Bladder microvascular endothelial cell (primary cell): ENCODE results near the gene NLE1. TPM values are rescaled to one million over a fixed set of nuclear protein-coding genes. Genes with fewer than 3 reads are reported as not detected.

Experiments used
- total RNA-seq: library from RNA; depleted of rRNA; stranded (reverse); fragments of >200 nt; gene quantifications from 2 replicates; pipeline ENCODE4 v1.2.3, GENCODE V29; 2014

NLE1 gene
- total RNA-seq: 12.1 and 17.6 TPM in 2 replicates

GRCh38 chr17:35141681-35142466 is at the start of gene NLE1:
TSS of gene NLE1 (minus strand) at chr17:35142303. CDS start at chr17:35142275, 28 bp downstream.

GRCh38 chr17:35147375-35147905 is 5.3 kb upstream of the NLE1 start, which contains the start of gene UNC45B:
TSS of gene UNC45B (plus strand) at chr17:35147817. CDS start at chr17:35148264, 447 bp downstream.

GRCh38 chr17:35121315-35121714 is 20.8 kb downstream of the NLE1 start, which contains the start of gene FNDC8:
TSS of gene FNDC8 (plus strand) at chr17:35121615. CDS start at chr17:35121694, 79 bp downstream.

GRCh38 chr17:35119370-35120165 is 22.5 kb downstream of the NLE1 start, which contains the start of gene RAD51D:
TSS of gene RAD51D (minus strand) at chr17:35119860. CDS start at chr17:35119613, 247 bp downstream.

Other genes with a start within 250 kb of the NLE1 start
- gene CCT6B, start 180.8 kb downstream of the NLE1 start, total RNA-seq: 0.16 and 0.25 TPM in 2 replicates
- gene ZNF830, start 180.8 kb downstream of the NLE1 start, total RNA-seq: 12.6 and 15.4 TPM in 2 replicates
- 18.0 and 66.8 TPM in 2 replicates for gene LIG3, start 161.8 kb downstream of the NLE1 start, total RNA-seq
- 3.7 and 9.9 TPM in 2 replicates for gene RFFL, start 78.6 kb downstream of the NLE1 start, total RNA-seq
- 7.4 and 9.3 TPM in 2 replicates for gene RAD51D, start 22.4 kb downstream of the NLE1 start, total RNA-seq
- not detected in 2 replicates for gene FNDC8, start 20.7 kb downstream of the NLE1 start, total RNA-seq
- gene UNC45B, start 5.5 kb upstream of the NLE1 start, total RNA-seq: under 0.01 TPM in 1 of 2 replicates, not detected in the other
- gene SLC35G3, start 52.1 kb upstream of the NLE1 start, total RNA-seq: not detected in 2 replicates
- gene SLFN5, start 100.8 kb upstream of the NLE1 start, total RNA-seq: 20.7 and 44.3 TPM in 2 replicates
- gene SLFN11, start 231.3 kb upstream of the NLE1 start, total RNA-seq: 70.3 and 80.1 TPM in 2 replicates